Progenitor cell of endocrine pancreas (in vitro differentiated cells): ENCODE results near the gene DIP2C. TPM values are rescaled to one million over a fixed set of nuclear protein-coding genes. Genes with fewer than 3 reads are reported as not detected.
A peak's percentile ranks its signal among the peaks of the same experiment; 100 is the strongest.

Experiments
- DNase-seq: peaks from one replicate; pipeline ENCODE4 v3.0.0; 2021; ENCODE audit warnings: low spot score; ENCODE audit not compliant: unreplicated experiment
- H3K27ac Mint-ChIP-seq: 2 replicates; pipeline ENCODE4 v1.8.0; 2021; ENCODE audit warnings: mild to moderate bottlenecking, moderate library complexity, mixed read lengths
- H3K27me3 Mint-ChIP-seq: 2 replicates; pipeline ENCODE4 v1.8.0; 2021; ENCODE audit warnings: mixed read lengths
- H3K36me3 Mint-ChIP-seq: 2 replicates; pipeline ENCODE4 v1.8.0; 2022; ENCODE audit warnings: mixed read lengths; ENCODE audit not compliant: insufficient read depth
- H3K4me1 Mint-ChIP-seq: 2 replicates; pipeline ENCODE4 v1.8.0; 2021; ENCODE audit warnings: low read depth, mixed read lengths
- H3K4me3 Mint-ChIP-seq: 2 replicates; pipeline ENCODE4 v1.8.0; 2021; ENCODE audit warnings: low read depth, mild to moderate bottlenecking, moderate library complexity, mixed read lengths
- H3K9me3 Mint-ChIP-seq: 2 replicates; pipeline ENCODE4 v1.8.0; 2021; ENCODE audit warnings: low read depth, mixed read lengths
- CTCF ChIP-seq: fragments of 200-600 bp; sonication (generic); IDR thresholded peaks from one replicate; pipeline ENCODE4 v1.5.0; 2021; ENCODE audit warnings: antibody characterized with exemption, mild to moderate bottlenecking; ENCODE audit not compliant: unreplicated experiment
- total RNA-seq: library from RNA; stranded (reverse); gene quantifications from 2 replicates; pipeline ENCODE4 v1.2.1, GENCODE V29; 2021

Gene DIP2C
- total RNA-seq, 1 donor from 2014 or later = 27.2 TPM

- H3K36me3 Mint-ChIP-seq = peaks cover 15% of the 10 kb centered on the region
- H3K4me1 Mint-ChIP-seq = peaks cover 5% of the 10 kb centered on the region
- TF ChIP-seq CTCF = no peak
- DNase-seq = no peak
- H3K9me3 Mint-ChIP-seq = peaks cover 4% of the 10 kb centered on the region
- no peaks in the 10 kb centered on the region for H3K27me3 Mint-ChIP-seq
- no peak overlapping the region for H3K4me3 Mint-ChIP-seq
- H3K27ac Mint-ChIP-seq = no peak overlapping the region
Measured at GRCh38 chr10:631266-631665, 58.2 kb downstream of the DIP2C start.

- Mint-ChIP-seq H3K36me3 (peaks cover 15% of the 10 kb centered on the region), H3K4me1 (peaks cover 10% of the 10 kb centered on the region), H3K27ac (no peak overlapping the region), H3K9me3 (peaks cover 4% of the 10 kb centered on the region), H3K4me3 (no peak overlapping the region), H3K27me3 (no peaks in the 10 kb centered on the region)
- DNase-seq = no peak
- no peak for TF ChIP-seq CTCF
Measured at GRCh38 chr10:630581-631073, 58.8 kb downstream of the DIP2C start.

- Mint-ChIP-seq H3K27me3 (no peaks in the 10 kb centered on the region), H3K27ac (peak overlapping the region; percentile 41), H3K4me3 (no peak overlapping the region), H3K9me3 (peaks cover 4% of the 10 kb centered on the region), H3K4me1 (peaks cover 18% of the 10 kb centered on the region), H3K36me3 (peaks cover 15% of the 10 kb centered on the region)
- no peak for TF ChIP-seq CTCF
- DNase-seq = no peak
Measured at GRCh38 chr10:629186-629998, 60.1 kb downstream of the DIP2C start.

- Mint-ChIP-seq H3K4me3 (no peak overlapping the region), H3K4me1 (peaks cover 22% of the 10 kb centered on the region), H3K36me3 (peaks cover 15% of the 10 kb centered on the region), H3K27ac (peak overlapping the region; percentile 78), H3K9me3 (peaks cover 4% of the 10 kb centered on the region), H3K27me3 (no peaks in the 10 kb centered on the region)
- DNase-seq = no peak
- no peak for TF ChIP-seq CTCF
Measured at GRCh38 chr10:628386-629045, 61.0 kb downstream of the DIP2C start.
